ENCODE data around the gene HECW1. TPM values are rescaled to one million over a fixed set of nuclear protein-coding genes. Genes with fewer than 3 reads are reported as not detected.

The HECW1 gene
- total and polyA plus RNA-seq, 4 donors = 0.05 TPM; not detected in 3

DNA sequence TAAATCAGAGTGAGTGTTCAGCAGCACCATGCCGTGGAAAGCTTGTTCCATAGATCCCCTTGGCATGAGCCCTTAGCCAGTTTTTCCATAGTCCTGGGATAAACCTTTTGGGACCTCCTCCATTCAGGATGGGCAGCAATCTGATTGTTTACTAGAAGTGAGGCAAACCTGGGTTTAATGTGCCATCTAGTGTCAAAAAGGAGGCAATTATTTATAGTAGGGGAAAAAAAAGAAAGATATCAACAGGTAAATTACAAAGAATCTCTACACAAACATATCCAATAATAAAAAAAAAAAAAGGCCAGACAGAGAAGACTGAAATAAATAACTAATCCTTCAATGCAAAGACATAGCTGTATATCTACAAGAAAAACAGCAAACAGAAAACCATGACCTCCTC, 241.5 kb downstream of the HECW1 start:
- Histone ChIP-seq H3K4me1 (ENCODE audit: control insufficient read depth in 4 of 4, insufficient read depth in 4 of 4, low read length in 3 of 4) (no peaks in the 10 kb centered on the region), H3K27ac (ENCODE audit: low read depth in 1 of 2, low read length in 2 of 2) (no peak overlapping the region), H3K36me3 (ENCODE audit: control insufficient read depth in 4 of 4, insufficient read depth in 3 of 4, low read depth in 1 of 4, low read length in 3 of 4) (no peaks in the 10 kb centered on the region), H3K27me3 (ENCODE audit: control insufficient read depth in 4 of 4, insufficient read depth in 4 of 4, low read length in 3 of 4) (peaks cover 0 to 5% (median 2%) of the 10 kb centered on the region in 4 donors), H3K9ac (ENCODE audit: low read depth in 1 of 2, low read length in 2 of 2) (no peak overlapping the region), H3K9me3 (ENCODE audit: control insufficient read depth in 4 of 4, low read length in 3 of 4) (peaks cover 0 to 12% (median 2%) of the 10 kb centered on the region in 4 donors), H3K4me3 (ENCODE audit: low read depth in 1 of 3, low read length in 3 of 3) (no peak overlapping the region)
- DNase-seq (ENCODE audit: low spot score) = no peak
- WGBS = 98% methylated on average over 1 of the region's 1 CpG
- TF ChIP-seq JUND (IDR thresholded peaks at IDR 0.05) = no peak
- TF ChIP-seq, protein P1, sequence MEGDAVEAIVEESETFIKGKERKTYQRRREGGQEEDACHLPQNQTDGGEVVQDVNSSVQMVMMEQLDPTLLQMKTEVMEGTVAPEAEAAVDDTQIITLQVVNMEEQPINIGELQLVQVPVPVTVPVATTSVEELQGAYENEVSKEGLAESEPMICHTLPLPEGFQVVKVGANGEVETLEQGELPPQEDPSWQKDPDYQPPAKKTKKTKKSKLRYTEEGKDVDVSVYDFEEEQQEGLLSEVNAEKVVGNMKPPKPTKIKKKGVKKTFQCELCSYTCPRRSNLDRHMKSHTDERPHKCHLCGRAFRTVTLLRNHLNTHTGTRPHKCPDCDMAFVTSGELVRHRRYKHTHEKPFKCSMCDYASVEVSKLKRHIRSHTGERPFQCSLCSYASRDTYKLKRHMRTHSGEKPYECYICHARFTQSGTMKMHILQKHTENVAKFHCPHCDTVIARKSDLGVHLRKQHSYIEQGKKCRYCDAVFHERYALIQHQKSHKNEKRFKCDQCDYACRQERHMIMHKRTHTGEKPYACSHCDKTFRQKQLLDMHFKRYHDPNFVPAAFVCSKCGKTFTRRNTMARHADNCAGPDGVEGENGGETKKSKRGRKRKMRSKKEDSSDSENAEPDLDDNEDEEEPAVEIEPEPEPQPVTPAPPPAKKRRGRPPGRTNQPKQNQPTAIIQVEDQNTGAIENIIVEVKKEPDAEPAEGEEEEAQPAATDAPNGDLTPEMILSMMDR (IDR thresholded peaks at IDR 0.05; ENCODE audit: low read depth, low read length, missing input control) = no peak
- TF ChIP-seq GABPA (IDR thresholded peaks at IDR 0.05 in 1 of 2, conservative IDR thresholded peaks at IDR 0.05 in 1 of 2) = no peak
- TF ChIP-seq RAD21 (IDR thresholded peaks at IDR 0.05) = no peak

DNA sequence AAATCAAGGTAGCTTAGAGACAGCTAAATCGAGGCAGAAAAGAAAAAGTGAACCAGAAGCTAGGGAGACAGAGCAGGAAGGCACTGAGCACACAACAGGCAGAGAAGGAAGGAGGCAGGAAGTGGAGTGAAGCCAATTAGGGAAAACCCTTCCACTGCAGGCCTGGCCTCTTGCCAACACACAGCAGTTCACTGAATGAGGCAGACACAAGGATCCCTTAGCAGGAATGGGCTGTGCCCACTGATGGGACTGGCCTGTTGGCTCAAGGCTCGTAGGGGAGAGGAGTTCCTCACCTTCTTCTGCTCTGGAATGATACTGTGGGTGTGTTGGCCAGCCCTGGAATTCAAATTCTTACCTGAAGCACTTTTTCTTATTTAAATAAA, 250.2 kb downstream of the HECW1 start:
- WGBS = 56% methylated on average over 2 of the region's 2 CpGs
- Histone ChIP-seq H3K4me1 (ENCODE audit: control insufficient read depth in 4 of 4, insufficient read depth in 4 of 4, low read length in 3 of 4) (no peaks in the 10 kb centered on the region), H3K9me3 (ENCODE audit: control insufficient read depth in 4 of 4, low read length in 3 of 4) (no peaks in the 10 kb centered on the region), H3K36me3 (ENCODE audit: control insufficient read depth in 4 of 4, insufficient read depth in 3 of 4, low read depth in 1 of 4, low read length in 3 of 4) (no peaks in the 10 kb centered on the region), H3K27ac (ENCODE audit: low read depth in 1 of 2, low read length in 2 of 2) (no peak overlapping the region), H3K27me3 (ENCODE audit: control insufficient read depth in 4 of 4, insufficient read depth in 4 of 4, low read length in 3 of 4) (no peaks in the 10 kb centered on the region), H3K9ac (ENCODE audit: low read depth in 1 of 2, low read length in 2 of 2) (no peak overlapping the region), H3K4me3 (ENCODE audit: low read depth in 1 of 3, low read length in 3 of 3) (no peak overlapping the region)
- no peak for DNase-seq (ENCODE audit: low spot score)
- no peak for TF ChIP-seq RXRA (IDR thresholded peaks at IDR 0.05)
- TF ChIP-seq JUND (IDR thresholded peaks at IDR 0.05) = no peak
- TF ChIP-seq SP1 (IDR thresholded peaks at IDR 0.05) = no peak
- TF ChIP-seq, protein P2, sequence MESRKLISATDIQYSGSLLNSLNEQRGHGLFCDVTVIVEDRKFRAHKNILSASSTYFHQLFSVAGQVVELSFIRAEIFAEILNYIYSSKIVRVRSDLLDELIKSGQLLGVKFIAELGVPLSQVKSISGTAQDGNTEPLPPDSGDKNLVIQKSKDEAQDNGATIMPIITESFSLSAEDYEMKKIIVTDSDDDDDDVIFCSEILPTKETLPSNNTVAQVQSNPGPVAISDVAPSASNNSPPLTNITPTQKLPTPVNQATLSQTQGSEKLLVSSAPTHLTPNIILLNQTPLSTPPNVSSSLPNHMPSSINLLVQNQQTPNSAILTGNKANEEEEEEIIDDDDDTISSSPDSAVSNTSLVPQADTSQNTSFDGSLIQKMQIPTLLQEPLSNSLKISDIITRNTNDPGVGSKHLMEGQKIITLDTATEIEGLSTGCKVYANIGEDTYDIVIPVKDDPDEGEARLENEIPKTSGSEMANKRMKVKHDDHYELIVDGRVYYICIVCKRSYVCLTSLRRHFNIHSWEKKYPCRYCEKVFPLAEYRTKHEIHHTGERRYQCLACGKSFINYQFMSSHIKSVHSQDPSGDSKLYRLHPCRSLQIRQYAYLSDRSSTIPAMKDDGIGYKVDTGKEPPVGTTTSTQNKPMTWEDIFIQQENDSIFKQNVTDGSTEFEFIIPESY (IDR thresholded peaks at IDR 0.05) = no peak
- no peak for TF ChIP-seq RAD21 (IDR thresholded peaks at IDR 0.05)
- TF ChIP-seq GABPA (IDR thresholded peaks at IDR 0.05 in 1 of 2, conservative IDR thresholded peaks at IDR 0.05 in 1 of 2) = no peak
- TF ChIP-seq, protein P3, sequence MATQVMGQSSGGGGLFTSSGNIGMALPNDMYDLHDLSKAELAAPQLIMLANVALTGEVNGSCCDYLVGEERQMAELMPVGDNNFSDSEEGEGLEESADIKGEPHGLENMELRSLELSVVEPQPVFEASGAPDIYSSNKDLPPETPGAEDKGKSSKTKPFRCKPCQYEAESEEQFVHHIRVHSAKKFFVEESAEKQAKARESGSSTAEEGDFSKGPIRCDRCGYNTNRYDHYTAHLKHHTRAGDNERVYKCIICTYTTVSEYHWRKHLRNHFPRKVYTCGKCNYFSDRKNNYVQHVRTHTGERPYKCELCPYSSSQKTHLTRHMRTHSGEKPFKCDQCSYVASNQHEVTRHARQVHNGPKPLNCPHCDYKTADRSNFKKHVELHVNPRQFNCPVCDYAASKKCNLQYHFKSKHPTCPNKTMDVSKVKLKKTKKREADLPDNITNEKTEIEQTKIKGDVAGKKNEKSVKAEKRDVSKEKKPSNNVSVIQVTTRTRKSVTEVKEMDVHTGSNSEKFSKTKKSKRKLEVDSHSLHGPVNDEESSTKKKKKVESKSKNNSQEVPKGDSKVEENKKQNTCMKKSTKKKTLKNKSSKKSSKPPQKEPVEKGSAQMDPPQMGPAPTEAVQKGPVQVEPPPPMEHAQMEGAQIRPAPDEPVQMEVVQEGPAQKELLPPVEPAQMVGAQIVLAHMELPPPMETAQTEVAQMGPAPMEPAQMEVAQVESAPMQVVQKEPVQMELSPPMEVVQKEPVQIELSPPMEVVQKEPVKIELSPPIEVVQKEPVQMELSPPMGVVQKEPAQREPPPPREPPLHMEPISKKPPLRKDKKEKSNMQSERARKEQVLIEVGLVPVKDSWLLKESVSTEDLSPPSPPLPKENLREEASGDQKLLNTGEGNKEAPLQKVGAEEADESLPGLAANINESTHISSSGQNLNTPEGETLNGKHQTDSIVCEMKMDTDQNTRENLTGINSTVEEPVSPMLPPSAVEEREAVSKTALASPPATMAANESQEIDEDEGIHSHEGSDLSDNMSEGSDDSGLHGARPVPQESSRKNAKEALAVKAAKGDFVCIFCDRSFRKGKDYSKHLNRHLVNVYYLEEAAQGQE (IDR thresholded peaks at IDR 0.05) = no peak
- no peak for TF ChIP-seq FOXA2 (IDR thresholded peaks at IDR 0.05)
- TF ChIP-seq HNF4A (conservative IDR thresholded peaks at IDR 0.05) = no peak
- no peak for TF ChIP-seq HNF4G (IDR thresholded peaks at IDR 0.05)
- TF ChIP-seq TAF1 (conservative IDR thresholded peaks at IDR 0.05) = no peak
- no peak for TF ChIP-seq NR2F2 (IDR thresholded peaks at IDR 0.05)
- TF ChIP-seq, protein P4, sequence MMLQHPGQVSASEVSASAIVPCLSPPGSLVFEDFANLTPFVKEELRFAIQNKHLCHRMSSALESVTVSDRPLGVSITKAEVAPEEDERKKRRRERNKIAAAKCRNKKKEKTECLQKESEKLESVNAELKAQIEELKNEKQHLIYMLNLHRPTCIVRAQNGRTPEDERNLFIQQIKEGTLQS (IDR thresholded peaks at IDR 0.05) = no peak
- TF ChIP-seq, protein P5, sequence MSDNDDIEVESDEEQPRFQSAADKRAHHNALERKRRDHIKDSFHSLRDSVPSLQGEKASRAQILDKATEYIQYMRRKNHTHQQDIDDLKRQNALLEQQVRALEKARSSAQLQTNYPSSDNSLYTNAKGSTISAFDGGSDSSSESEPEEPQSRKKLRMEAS (IDR thresholded peaks at IDR 0.05) = no peak
- no peak for TF ChIP-seq YY1 (IDR thresholded peaks at IDR 0.05)
- no peak for TF ChIP-seq FOXA1 (IDR thresholded peaks at IDR 0.05)
- TF ChIP-seq, protein P1 (IDR thresholded peaks at IDR 0.05; ENCODE audit: low read depth, low read length, missing input control) = no peak
